Stimulated activated CD4-positive, alpha-beta T cell treated with anti-CD3 and anti-CD28 coated beads, Interleukin-15, amount 100 ng/mL, for 1 hour (primary cell): ENCODE measurements around the gene KCNAB1.

Experiments used
- DNase-seq, 2 donors: peaks; one replicate each; pipeline ENCODE4 v3.0.0-alpha.2; 2020; ENCODE audit warnings: low read depth in 1 of 2, low spot score in 1 of 2

KCNAB1 gene

DNA sequence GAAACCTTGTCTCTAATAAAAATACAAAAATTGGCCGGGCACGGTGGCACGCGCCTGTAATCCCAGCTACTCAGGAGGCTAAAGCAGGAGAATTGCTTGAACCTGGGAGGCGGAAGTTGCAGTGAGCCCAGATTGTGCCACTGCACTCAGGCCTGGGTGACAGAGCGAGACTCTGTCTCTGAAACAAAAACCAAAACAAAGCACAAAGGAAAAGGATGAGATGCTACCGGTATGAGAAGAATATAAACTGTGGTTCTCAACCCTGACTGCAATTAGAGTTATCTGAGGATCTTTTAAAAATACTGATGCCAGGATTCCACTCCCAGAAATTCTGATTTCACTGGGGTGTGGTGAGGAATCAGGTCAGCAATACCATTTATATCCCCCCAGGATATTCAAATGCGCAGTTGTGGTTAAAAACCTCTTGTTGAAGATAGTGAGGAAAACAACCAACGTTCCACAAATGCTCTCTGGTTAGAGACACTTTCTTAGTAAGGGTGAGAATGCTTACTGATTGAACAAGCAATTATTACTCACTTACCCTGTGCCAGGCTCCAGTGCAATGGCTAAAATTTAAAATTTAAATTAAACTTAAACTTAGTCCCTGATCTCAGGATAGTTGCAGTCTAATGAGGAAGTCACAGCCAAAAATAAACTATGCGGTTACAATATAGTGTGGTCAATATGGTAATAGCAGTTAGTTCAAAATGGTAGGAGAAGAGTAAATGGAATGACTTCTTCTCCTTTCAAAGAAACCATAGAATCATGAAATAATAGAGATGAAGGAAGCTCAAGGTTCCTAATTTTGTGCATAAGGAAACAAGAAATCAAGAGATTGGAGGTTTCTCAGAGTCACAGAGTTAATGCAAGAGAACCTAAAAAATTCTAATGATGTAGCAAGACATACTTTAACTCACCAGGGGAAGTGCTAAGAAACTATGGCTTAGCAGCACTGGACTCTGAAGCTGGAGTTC is 325.0 kb downstream of the KCNAB1 start:
- DNase-seq = no peak

DNA sequence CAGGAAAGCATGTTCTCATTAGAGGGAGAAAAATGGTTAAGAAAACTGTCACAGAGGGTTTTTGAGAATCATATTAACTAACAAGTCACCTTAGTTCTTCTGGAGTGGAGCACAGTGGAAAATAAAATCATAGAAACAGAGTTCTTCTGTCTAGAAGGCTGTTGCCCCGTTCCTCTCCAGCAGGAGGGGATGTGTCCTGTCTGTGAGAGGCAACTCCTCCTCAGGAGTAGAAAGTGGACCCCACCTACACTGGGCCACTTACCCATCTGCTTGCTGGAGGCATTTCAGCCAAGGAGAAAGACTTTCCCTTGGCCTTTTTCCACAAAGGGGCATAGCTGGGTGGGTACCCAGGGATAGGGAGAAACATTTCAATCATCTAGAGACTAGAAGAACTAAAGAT is 327.9 kb downstream of the KCNAB1 start:
- DNase-seq = no peak

- DNase-seq = no peak
These were observed 329.6 kb downstream of the KCNAB1 start for GRCh38 chr3:156449710-156450574.

DNA sequence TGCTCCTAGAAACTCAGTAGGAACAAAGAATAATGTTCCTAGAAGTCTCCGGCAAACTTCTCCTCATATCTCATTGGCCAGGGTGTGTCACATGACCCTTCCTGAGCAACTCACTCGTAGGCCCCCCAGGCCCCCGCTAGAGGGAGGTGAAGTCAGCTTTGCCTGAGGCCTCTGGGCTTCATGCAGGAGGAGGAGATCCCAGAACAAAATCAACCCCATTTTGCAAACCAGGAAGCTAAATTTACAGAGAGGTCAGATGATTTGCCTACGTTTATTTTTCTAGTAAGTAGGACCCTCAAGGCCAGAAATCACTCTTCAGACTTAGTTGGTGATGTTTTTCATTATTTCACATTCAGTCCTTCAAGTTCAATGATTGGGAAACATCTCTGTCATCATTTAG is 335.5 kb downstream of the KCNAB1 start:
- DNase-seq = no peak

GRCh38 chr3:156456771-156457224 is 336.4 kb downstream of the KCNAB1 start:
- DNase-seq = no peak

- DNase-seq = no peak
These were observed 339.1 kb downstream of the KCNAB1 start for GRCh38 chr3:156459434-156459833.

DNA sequence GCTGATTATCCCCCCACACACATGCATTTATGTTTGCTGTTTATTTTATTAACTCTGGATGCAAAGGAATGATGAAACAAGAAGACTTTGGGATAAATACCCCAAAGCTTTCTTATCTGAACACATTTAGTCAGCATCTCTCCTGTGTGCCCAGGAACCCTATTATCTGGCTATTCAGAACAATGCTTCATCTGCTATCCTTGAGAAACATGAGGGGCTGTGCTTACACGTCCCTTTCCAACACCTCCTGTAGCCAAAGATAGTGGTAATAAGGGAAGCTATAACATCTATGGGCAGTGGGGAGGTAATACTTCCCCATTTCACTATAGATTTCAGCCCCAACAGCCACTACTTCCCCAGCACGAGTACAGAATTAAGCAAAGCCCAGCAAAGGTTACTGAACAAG is 339.8 kb downstream of the KCNAB1 start:
- no peak for DNase-seq

DNA sequence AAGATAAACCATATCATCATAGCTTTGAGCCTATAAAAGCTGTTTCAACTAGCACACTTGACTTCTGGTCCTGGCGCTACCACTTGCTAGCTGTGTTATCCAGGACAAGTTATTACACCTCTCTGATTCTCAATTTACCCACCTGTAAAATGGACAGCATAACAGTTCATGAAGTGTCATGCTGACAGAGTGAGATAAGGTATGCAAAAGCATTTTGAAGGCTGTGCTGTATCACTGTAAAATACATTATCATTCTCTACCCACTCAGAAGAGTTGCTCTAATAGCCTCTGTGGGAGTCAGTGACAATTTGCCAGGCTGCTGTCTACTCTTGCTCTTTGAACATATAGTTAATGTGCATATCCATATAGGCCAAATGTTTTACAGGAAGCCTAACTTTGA is 341.5 kb downstream of the KCNAB1 start:
- DNase-seq = no peak

DNA sequence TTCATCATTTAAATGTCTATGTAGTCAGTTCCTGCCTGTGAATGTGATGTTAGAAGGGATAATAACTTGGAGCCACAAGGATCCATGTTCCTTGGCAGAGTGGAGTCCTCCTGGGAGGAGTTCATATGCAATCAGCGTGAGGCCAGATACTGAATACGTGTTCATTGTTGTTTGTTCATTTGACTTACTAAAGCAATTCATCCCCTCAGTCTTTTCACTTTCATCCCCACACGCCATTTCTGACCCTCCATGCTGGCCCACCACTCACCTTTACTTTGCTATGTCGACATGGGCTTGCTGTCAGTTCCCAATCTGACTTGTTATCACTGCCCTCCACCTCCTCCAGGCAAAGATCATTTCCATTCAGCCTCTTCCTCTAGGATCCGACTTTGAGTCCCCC is 342.7 kb downstream of the KCNAB1 start:
- no peak for DNase-seq

GRCh38 chr3:156465194-156465593 is 344.8 kb downstream of the KCNAB1 start:
- DNase-seq = no peak

- DNase-seq = no peak
These were observed 349.1 kb downstream of the KCNAB1 start for GRCh38 chr3:156469456-156469855.

DNA sequence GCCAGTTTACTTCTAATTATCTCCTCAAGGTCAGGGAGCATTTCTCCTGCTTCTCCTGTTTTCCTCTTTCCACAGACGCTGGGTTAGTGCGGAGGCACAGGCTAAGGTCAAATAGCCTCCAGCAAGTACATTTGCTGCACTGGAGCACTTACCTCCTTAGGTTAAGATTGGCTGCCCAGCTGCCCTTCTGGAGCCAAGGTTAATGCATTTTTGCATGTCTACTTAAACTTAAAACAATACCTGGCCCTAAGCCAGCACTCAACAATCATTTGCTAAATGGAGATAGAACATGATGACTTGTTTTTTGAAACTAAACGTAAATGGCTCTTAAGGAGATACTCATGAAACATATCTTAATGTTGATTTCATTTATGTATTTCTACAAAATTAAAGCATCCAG is 351.1 kb downstream of the KCNAB1 start:
- DNase-seq = no peak

DNA sequence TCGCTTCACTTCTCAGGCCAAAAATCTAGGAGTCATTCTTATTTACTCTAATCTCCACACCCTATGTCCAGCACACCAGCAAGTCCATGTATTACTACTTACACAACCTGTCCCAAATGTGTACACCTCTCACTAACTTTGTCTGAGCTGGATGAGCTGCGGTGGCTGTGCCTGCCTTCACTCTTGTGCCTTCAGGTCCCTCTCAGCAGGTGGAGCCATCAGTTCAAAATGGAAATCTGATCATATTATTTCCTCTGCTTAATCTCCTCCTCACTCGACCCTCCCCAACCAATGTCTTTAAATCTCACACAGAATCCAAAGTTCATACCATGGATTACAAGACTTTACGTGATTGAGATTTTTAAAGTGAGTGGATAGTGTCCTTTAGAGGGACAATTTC is 351.8 kb downstream of the KCNAB1 start:
- DNase-seq = no peak

- DNase-seq = no peak
These were observed 352.3 kb downstream of the KCNAB1 start for GRCh38 chr3:156472684-156473083.

DNA sequence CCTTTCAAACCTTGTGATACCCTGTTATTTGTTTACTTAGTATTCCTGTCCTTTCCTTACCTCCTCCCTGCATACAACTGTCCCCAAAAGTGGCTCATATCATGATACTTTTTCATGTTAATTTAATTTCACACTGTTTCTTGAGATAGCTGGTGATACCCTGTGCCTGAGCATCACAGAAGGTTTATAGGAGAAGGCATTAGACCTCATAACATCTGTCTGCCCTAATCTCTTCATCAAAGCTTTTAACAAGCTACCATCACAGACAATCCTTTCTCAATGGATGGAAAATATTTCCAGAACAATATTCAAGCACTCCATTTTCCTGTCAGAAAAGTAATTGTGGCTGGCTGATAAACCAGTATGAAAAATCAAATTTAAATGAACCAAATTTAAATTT is 353.0 kb downstream of the KCNAB1 start:
- no peak for DNase-seq

DNA sequence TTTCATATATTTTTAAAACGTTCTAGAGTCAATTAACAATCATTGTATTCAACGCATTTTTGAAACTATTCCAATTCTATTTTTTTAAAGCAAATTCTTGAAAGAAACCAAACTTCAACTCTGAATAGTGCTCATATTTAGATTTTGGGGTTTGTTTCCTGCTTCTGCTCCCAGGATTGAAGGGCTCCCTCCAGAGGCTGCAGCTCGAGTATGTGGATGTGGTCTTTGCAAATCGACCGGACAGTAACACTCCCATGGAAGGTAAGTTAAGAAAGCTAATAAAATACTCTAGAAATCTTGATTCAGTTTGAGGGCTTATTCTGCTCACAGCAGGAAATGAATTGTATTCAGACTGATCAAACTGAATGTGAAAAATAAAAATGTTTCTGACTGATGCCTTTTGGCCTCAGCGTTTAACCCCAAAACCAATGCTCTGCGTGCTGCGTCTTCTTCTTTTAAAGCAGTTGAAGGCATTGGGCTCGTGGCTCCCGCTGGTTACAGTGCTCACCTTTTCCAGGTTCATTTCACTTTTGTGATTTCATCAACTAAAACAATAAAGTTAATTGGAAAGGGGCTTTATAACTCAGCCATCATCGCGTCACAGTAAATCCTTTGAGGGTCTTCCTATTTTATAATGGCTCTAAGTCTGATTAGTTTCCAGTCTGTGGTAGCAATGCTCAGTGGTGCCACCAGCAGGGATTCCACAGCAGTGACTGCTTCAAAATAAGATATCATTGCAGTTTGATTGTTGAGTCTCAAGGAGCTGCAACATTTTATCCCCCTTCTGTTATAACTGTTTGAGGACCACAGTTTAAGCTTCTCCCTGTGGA is 354.4 kb downstream of the KCNAB1 start:
- DNase-seq = no peak

- no peak for DNase-seq
These were observed 356.9 kb downstream of the KCNAB1 start for GRCh38 chr3:156477323-156477722.

GRCh38 chr3:156478891-156479290 is 358.5 kb downstream of the KCNAB1 start:
- no peak for DNase-seq

DNA sequence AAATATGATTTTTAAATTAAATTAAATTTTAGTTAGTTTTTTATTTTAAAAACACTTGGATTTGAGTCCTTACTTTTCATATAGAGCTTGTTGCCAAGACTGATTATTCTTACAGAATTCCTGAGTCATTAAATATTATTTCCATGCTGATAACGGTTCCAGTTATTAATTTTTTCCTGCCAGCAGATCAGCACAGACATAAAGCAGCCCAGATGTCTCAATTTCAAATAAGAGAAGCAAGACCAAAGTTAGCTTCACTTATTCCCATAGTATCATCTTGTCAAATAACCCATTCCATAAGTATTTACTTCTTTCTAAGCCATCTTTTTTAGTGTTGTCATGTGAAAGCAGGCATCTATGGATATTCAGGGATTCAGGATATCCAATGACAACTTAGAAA is 359.2 kb downstream of the KCNAB1 start:
- no peak for DNase-seq

- no peak for DNase-seq
These were observed 360.6 kb downstream of the KCNAB1 start for GRCh38 chr3:156480949-156481348.

GRCh38 chr3:156483002-156483401 is 362.6 kb downstream of the KCNAB1 start:
- no peak for DNase-seq
